NOMO-1 treated with DMSO at 0.1 percent for 48 hours (cell line): ENCODE results near the gene SETD1B.
"Not testable (repeated sequence)": the region's sequence is repeated elsewhere in the genome, so short reads cannot be mapped to it uniquely, and the experiment has no call there.

Source experiments
- DNase-seq: peaks from one replicate; lab custom pipeline; 2025; ENCODE audit not compliant: unreplicated experiment; lab: John Stamatoyannopoulos, UW

Gene SETD1B

DNA sequence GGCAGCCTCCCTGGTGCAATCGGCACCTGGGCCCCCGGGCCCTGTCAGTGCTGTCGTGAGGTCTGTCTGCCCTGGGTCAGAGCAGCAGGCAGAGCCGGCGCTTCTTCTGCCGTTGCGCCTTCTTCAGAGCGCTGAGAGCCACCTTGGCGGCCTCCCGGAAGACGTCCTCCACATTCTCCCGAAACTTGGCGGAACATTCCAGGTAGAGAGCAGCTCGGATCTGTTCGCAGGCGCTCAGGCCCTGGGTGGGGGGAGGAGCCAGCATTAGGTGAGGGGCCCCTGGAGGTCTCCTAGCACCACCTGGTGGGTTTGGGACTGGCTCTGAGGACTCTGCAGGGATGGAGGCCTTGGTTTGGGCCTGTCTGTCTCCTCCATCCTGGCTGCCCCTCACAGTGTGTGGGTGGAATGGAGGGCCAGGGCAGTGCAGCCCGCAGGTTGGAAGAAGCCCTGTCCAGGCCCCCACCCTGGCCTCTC, 24.4 kb upstream of the SETD1B start:
- DNase-seq = no peak

DNA sequence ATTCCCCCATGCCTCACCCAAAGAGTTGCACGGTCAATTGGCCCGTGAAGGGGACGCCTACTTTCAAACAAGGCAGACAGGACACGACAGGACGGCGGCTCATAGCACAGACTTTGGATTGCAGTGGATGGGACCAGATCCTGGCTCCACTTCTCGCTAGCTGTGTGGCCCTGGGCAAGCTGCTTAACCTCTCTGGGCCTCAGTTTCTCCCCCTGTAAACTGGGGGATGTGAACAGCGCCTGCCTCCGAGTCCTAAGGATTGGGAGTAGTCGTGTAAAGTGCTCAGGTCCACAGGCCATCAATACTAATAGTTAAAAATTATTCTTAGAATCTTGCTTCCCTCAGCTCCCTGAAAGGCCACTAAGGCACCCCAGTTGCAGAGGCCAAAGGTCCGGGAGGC, 23.4 kb upstream of the SETD1B start:
- no peak for DNase-seq

DNA sequence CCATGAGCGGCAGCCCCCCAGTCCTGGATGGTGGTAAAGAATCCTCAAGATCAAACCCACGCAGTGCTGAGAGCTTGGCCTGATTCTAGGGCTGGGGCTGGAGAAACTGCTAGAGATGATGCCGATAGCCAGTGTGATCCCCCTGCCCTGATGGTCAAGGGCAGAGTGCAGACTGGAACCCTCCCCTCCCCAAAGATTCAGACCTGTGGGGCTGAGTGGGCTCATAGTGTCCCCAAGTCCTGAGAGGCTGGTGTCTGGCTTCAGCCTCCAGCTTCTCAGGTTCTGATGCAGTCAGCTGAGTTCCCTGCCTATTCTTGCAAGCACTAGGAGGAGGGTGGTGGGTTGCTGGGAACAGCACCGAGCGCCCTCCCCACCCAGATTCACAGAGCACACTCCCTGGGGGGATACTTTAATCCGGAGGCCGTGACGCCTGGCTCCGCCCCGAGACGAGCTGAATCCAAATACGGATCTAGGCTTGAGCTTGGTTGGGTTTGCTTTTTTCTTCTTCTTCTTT, 22.3 kb upstream of the SETD1B start:
- no peak for DNase-seq

- no peak for DNase-seq
These were observed 21.5 kb upstream of the SETD1B start for GRCh38 chr12:121781998-121782979.

- no peak for DNase-seq
These were observed 20.0 kb upstream of the SETD1B start for GRCh38 chr12:121783766-121784165.

- DNase-seq = no peak
These were observed 19.3 kb upstream of the SETD1B start for GRCh38 chr12:121784460-121784859.

DNA sequence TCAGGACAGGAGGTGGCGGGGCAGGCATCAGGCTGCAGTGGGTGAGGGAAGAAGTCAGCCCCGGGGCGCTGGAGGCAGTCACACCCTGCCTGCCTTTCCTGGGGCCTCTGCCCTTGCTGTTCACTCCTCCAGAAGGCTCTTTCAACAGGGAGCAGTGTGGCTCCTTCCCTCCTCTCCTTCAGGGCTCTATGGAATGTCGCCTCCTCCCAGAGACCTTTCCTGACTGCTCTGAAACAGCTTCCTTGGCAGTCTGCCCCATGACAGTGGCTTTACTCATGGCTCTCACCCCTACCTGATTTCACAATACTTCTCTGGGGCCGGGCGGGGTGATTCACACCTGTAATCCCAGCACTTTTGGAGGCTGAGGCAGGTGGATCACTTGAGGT, 17.4 kb upstream of the SETD1B start:
- no peak for DNase-seq

DNA sequence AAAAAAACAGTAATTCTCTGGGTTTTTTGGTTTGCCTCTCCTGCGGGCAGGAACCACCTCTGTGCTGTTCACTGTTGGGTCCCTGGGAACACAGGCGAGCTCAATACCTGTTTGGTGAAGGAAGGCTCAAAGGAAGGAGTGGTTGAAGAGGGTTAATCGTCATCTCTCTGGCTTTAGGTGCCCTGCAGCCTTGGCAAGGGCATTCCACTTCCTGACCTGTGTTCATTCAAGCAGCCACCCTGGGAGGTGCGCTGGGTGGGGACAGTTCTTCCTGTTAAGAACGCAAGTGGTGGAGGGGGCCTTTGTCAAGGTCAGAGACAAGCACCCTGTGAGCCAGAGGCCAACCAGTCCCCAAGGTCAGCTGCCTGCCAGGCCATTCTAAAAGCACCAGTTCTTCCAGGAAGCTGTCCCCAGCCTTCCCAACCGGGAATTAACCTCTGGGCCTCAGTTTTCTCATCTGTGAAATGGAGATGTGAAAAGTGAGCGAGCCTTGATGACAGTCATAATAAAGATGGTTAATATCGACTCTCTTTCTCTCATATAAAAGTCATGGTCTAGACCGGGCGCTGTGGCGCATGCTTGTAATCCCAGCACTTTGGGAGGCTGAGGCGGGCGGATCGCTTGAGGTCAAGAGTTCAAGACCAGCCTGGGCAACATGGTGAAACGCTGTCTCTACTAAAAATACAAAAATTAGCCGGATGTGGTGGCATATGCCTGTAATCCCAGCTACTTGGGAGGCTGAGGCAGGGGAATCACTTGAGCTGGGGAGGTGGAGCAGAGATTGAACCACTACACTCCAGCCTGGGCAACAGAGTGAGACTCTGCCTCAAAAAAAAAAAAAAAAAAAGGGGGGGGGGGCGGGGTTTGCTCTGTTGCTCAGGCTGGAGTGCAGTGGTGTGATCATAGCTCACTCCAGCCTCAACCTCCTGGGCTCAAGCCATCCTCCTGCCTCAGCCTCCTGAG, 16.5 kb upstream of the SETD1B start:
- DNase-seq = no peak

DNA sequence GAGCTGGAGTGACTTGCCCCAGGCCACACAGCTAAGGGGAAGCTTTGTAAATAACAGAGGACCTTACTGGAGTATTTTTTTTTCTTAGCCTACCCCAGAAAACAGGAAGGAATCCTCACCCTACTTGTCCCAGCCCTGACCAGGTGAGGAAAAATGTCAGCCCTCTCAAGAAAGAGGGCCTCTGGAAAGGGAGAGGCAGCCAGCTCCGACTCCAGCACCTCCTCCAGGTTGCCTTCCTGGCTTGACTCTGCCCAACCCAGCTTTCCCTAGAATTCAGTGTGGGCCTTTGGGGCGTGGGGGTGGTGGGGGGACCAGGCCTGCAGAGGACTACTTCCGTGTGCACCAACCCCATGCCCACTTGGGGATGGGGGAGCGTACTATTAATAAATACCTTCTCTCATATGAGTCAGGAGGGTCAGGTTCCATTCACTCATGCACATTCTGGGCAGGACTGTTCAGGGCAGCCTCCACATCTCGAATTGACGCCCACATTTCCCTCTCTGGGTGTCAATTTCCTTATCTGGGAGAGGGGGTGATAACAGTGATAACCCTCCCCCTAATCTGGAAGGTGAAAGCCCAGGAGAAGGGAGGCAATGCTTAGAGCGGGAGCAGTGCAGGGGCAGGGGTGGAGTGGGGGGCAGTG, 15.5 kb upstream of the SETD1B start:
- no peak for DNase-seq

DNA sequence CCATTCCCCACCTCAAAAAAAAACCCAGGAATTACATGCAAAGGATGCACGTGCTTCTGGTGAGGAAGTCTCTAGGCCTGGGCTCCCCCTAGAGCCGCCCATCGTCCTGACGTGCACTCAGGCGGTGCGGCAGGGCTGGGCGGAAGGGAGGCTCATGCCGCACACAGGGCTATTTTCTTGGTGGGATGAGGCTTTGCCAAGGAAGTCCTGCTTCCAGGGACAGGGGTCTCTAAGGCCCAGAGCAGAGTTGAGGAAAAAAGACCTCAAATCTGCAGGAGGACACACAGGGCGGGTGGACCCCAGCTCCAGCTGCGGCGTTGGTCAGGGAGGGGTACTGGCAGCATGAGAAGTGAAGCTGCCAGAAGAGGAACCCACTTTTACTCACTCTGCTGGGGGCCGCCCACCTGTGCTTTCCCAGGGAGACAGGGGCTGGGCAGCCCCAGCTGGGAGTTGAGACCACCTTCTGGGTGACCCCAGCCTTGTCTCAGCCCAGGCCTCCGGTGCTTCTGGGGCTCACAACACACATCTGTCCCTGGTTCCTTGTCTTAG, 14.5 kb upstream of the SETD1B start:
- DNase-seq = no peak

DNA sequence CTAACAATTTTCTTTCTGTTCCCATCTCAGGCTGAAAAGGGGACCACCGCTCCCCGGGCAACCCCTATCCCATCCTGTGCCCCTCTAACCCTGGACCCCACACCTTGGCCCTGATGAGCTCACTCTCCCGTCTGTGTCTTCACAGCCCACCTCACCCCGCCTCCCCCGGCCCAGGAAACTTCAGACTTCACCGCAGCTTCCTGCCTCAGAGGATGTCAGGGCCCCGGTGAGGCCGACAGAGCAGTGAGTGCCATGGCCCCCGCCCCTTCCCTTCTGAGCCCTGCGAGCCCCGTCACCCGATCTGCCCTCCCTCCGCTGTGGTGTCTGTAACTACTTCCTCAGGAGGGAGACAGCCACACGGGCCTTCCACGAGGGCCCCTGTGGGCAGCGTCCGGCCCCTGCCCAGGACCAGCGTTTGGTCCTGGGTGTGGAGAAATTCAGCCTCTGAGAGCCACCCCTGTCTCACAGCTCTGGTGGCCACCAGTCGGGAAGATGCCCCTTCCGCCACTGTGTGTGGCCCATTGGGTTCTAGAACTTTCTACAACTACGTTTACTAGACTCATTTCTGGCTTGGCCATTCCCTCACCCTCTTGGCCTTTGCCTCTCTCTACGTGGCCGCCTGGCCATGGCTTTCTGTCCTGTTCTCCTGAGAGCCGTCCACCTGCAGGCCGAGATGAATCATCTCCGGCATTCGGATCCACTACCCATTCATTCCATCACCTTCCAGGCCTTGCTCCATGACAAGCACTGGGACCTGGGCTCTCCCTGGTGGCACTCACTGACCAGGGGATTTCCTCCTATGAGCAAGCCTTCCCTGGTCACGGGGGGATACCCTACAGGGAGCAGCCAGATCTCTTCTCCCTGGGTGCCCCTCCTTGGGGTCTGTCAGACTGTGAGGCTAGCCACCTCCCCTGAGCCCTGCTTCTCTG, 13.7 kb upstream of the SETD1B start:
- DNase-seq = peak; percentile 94

- not testable (repeated sequence) for DNase-seq
These were observed 13.0 kb upstream of the SETD1B start for GRCh38 chr12:121790785-121791184.

DNA sequence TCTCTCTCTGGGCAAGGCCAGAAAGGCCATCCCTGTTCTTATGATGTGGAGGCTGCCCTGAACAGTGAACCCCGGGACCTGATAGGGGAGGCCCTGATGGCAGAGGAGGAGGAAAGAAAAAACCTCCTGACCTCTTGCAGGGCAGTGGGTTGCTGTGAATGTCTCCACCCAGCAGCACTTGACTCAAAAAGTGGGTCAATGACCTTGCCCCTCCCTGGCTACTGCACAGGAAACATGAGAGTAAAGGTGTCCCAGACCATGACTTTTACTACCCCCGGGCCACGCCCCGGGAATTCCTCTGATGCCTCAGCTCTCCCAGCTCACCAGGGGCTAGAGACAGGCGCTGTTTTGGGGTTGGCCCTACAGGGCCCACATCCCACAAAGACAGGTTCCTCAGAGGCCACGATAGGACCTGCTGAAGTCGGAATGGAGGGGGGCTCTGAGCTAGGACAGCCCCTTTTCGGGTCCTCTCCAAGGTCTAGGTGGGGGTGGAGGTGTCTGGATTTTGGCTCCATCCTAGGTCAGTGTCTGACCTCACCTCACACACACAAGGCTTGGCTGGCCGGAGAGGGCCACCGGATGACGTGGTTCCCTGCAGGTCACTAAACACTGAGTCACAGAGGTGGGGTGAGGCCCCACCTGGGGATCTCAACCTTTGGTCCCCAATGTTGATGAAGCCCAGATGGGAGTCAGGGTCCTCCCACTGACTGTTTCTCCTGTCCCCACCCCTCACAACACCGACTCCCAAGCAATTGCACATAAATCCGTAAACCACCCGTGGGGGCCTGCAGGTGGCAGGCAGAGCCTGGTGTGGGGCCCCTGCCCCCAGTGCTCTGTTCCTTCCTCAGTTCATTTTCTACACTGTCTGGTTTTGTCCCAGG, 11.9 kb upstream of the SETD1B start:
- DNase-seq = no peak

GRCh38 chr12:121792607-121793439, 11.0 kb upstream of the SETD1B start:
- peak; percentile 22 for DNase-seq

- DNase-seq = peak; percentile 48
These were observed 10.4 kb upstream of the SETD1B start, which contains the start of gene RHOF for GRCh38 chr12:121793440-121793837. Gene RHOF (minus strand): TSS chr12:121793688. CDS start chr12:121793633, 55 bp downstream.

DNA sequence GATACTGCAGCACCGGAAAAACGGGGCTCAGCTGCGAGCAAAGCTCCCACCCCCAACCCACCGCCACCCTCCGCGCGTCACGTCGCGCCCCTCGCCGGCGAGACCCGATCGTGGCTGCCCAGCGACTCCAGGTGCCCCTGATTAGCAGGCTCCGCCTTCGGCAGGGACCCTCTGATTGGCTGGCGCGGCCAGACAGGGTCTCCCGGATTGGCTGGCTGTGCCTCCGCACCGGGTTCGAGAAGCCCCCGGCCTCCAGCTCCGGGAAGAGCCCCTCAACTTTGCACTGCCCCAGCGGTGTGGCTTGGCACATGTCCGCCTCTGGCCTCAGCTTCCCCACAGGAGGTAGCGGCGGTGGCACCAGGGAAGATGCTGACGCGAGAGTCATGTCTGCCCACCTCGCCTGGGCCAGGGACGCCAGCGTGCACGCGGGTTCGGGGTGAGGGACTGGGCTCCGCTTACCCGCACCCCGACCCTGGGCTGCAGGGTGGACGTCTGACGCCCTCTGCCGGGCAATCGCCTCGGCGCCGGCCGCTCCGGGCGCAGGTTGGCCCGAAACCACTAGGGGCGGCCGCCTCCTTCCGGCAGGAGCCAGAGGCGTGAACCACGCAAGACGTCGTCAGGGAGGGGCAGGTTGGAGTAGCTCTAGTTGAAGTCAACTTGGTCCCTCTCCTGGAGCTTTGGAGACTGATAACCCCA, 9.8 kb upstream of the SETD1B start:
- peak; percentile 93 for DNase-seq

- DNase-seq = no peak
These were observed 9.2 kb upstream of the SETD1B start for GRCh38 chr12:121794534-121795033.
